Neural cell (in vitro differentiated cells): Measurements from ENCODE around the gene TCP10L. TPM values are rescaled to one million over a fixed set of nuclear protein-coding genes. Genes with fewer than 3 reads are reported as not detected.

Source experiments
- H2AFZ ChIP-seq: fragments of 200-600, 300-800 bp; sonication (generic), shearing (Covaris generic); 2 replicates; pipeline ENCODE4 v1.6.0; 2014; ENCODE audit warnings: low read depth, mild to moderate bottlenecking, antibody characterized with exemption, low read length, moderate library complexity
- H3F3A ChIP-seq: fragments of 200-600 bp; shearing (Covaris generic); 2 replicates; pipeline ENCODE4 v1.6.1; 2016; ENCODE audit warnings: mild to moderate bottlenecking, moderate library complexity, mixed read lengths, antibody characterized with exemption, low read length; ENCODE audit not compliant: insufficient read depth, poor library complexity, severe bottlenecking
- H3K27ac ChIP-seq: fragments of 200-600, 300-800 bp; sonication (generic), shearing (Covaris generic); 2 replicates; pipeline ENCODE4 v1.5.1; 2014; ENCODE audit warnings: mild to moderate bottlenecking, low read length, moderate library complexity
- H3K27me3 ChIP-seq: fragments of 300-800, 200-600 bp; sonication (generic), shearing (Covaris generic); 2 replicates; pipeline ENCODE4 v1.6.0; 2014; ENCODE audit warnings: mild to moderate bottlenecking, low read depth, low read length, moderate library complexity; ENCODE audit not compliant: insufficient read depth
- H3K36me3 ChIP-seq: fragments of 300-800, 200-600 bp; sonication (generic), shearing (Covaris generic); 2 replicates; pipeline ENCODE4 v1.5.1; 2014; ENCODE audit warnings: mild to moderate bottlenecking, antibody characterized with exemption, low read length, moderate library complexity; ENCODE audit not compliant: insufficient read depth
- H3K4me2 ChIP-seq: fragments of 300-800, 200-600 bp; sonication (generic), shearing (Covaris generic); 2 replicates; pipeline ENCODE4 v1.6.0; 2014; ENCODE audit warnings: mild to moderate bottlenecking, low read length
- H3K4me3 ChIP-seq: fragments of 300-800, 200-600 bp; sonication (generic), shearing (Covaris generic); 2 replicates; pipeline ENCODE4 v1.5.1; 2014; ENCODE audit warnings: mild to moderate bottlenecking, low read length, moderate library complexity
- H3K79me2 ChIP-seq: fragments of 200-600 bp; shearing (Covaris generic); replicated peaks from 2 replicates; pipeline ENCODE4 v1.6.0; 2014; ENCODE audit warnings: mild to moderate bottlenecking, low read length, moderate library complexity; ENCODE audit not compliant: insufficient read depth
- H3K9ac ChIP-seq: fragments of 300-800, 200-600 bp; sonication (generic), shearing (Covaris generic); 2 replicates; pipeline ENCODE4 v1.6.1; 2016; ENCODE audit warnings: mild to moderate bottlenecking, low read length, mixed read lengths
- H3K9me2 ChIP-seq: fragments of 200-600 bp; shearing (Covaris generic); 2 replicates; pipeline ENCODE4 v1.6.1; 2016; ENCODE audit warnings: mild to moderate bottlenecking, low read length, mixed read lengths; ENCODE audit not compliant: insufficient read depth
- H3K9me3 ChIP-seq: fragments of 200-600, 300-800 bp; sonication (generic), shearing (Covaris generic); 2 replicates; pipeline ENCODE4 v1.6.1; 2016; ENCODE audit warnings: mild to moderate bottlenecking, mixed run types, low read length, moderate library complexity, mixed read lengths
- H4K20me1 ChIP-seq: fragments of 200-600 bp; shearing (Covaris generic); 2 replicates; pipeline ENCODE4 v1.6.1; 2016; ENCODE audit warnings: mild to moderate bottlenecking, mixed run types; ENCODE audit not compliant: insufficient read depth
- CTCF ChIP-seq: fragments of 450-650 bp; IDR thresholded peaks from 2 replicates; pipeline ENCODE4 v1.5.1; 2014; ENCODE audit warnings: antibody characterized with exemption, mild to moderate bottlenecking, moderate library complexity; ENCODE audit not compliant: poor library complexity, severe bottlenecking
- EP300 ChIP-seq: fragments of 450-650 bp; conservative IDR thresholded peaks from 2 replicates; pipeline ENCODE4 v1.6.1; 2014; ENCODE audit warnings: antibody characterized with exemption, mild to moderate bottlenecking, moderate library complexity; ENCODE audit not compliant: poor library complexity, severe bottlenecking
- EZH2 ChIP-seq: fragments of 200-600, 300-800 bp; shearing (Covaris generic), sonication (generic); IDR thresholded peaks from 2 replicates; pipeline ENCODE4 v1.6.1; 2014; ENCODE audit warnings: antibody characterized with exemption, low read length, borderline replicate concordance, mild to moderate bottlenecking; ENCODE audit not compliant: insufficient read depth, poor library complexity, severe bottlenecking
- MXI1 ChIP-seq: fragments of 450-650 bp; conservative IDR thresholded peaks from 2 replicates; pipeline ENCODE4 v1.6.1; 2014; ENCODE audit warnings: antibody characterized with exemption, mild to moderate bottlenecking; ENCODE audit not compliant: poor library complexity, severe bottlenecking
- POLR2AphosphoS5 ChIP-seq: IDR thresholded peaks from 2 replicates; pipeline ENCODE4 v1.6.1; 2012
- RAD21 ChIP-seq: fragments of 450-650 bp; conservative IDR thresholded peaks from 2 replicates; pipeline ENCODE4 v1.6.1; 2014; ENCODE audit warnings: antibody characterized with exemption, mild to moderate bottlenecking, moderate library complexity
- REST ChIP-seq: IDR thresholded peaks from 2 replicates; pipeline ENCODE4 v1.6.1; 2012; ENCODE audit warnings: borderline replicate concordance
- SMC3 ChIP-seq: fragments of 450-650 bp; conservative IDR thresholded peaks from 2 replicates; pipeline ENCODE4 v1.6.1; 2014; ENCODE audit warnings: antibody characterized with exemption, mild to moderate bottlenecking, moderate library complexity; ENCODE audit not compliant: poor library complexity
- TAF1 ChIP-seq: IDR thresholded peaks from 2 replicates; pipeline ENCODE4 v1.6.1; 2012; ENCODE audit warnings: low read depth
- polyA plus RNA-seq: library from polyadenylated mRNA; depleted of rRNA; stranded (reverse); fragments of >200 nt; gene quantifications from 2 replicates; pipeline ENCODE4 v1.2.3, GENCODE V29; 2014

Gene TCP10L
- polyA plus RNA-seq, 1 donor from 2014 or later: 1.7 TPM

- no peak overlapping the region for H2AFZ ChIP-seq
- H3K4me3 ChIP-seq: no peak overlapping the region
- H3F3A ChIP-seq: no peaks in the 10 kb centered on the region
- H3K79me2 ChIP-seq: no peaks in the 10 kb centered on the region
- TF ChIP-seq POLR2AphosphoS5 (no peak), TAF1 (no peak), SMC3 (no peak), MXI1 (no peak), RAD21 (no peak), EP300 (no peak), EZH2 (no peak)
- H4K20me1 ChIP-seq: no peaks in the 10 kb centered on the region
- no peak overlapping the region for H3K9ac ChIP-seq
- no peaks in the 10 kb centered on the region for H3K9me2 ChIP-seq
- H3K9me3 ChIP-seq: no peaks in the 10 kb centered on the region
- no peaks in the 10 kb centered on the region for H3K36me3 ChIP-seq
- no peak overlapping the region for H3K4me2 ChIP-seq
- no peak overlapping the region for H3K27ac ChIP-seq
- no peaks in the 10 kb centered on the region for H3K27me3 ChIP-seq
Observed at GRCh38 chr21:32529679-32530078, 55.6 kb downstream of the TCP10L start.

DNA sequence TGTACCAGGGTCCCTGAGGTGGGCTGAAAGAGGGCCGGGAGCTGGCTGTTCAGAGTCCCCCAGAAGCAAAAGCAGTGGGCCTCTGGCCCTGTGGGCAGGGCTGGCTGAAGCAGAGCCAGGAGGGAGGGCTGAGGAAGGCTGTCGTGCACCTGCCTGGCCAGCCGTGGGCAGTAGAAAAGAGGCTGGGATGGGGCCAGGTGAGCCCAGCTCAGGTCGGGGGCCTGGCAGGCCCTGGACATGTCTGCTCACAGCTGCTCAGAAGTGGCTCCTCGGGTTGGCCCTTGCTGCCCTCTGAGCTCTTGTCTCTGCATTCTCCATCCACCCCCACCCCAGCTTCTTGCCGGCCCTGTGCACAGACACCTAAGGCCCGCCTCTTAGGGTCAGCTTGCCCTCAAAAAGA lies 60.0 kb downstream of the TCP10L start:
- no peaks in the 10 kb centered on the region for H4K20me1 ChIP-seq
- no peak overlapping the region for H3K27ac ChIP-seq
- no peaks in the 10 kb centered on the region for H3K36me3 ChIP-seq
- no peak overlapping the region for H3K9ac ChIP-seq
- no peaks in the 10 kb centered on the region for H3K27me3 ChIP-seq
- no peaks in the 10 kb centered on the region for H3F3A ChIP-seq
- no peaks in the 10 kb centered on the region for H3K9me3 ChIP-seq
- H3K79me2 ChIP-seq: no peaks in the 10 kb centered on the region
- H3K4me3 ChIP-seq: no peak overlapping the region
- no peak overlapping the region for H3K4me2 ChIP-seq
- H3K9me2 ChIP-seq: no peaks in the 10 kb centered on the region
- H2AFZ ChIP-seq: no peak overlapping the region
- TF ChIP-seq CTCF: no peak
- no peak for TF ChIP-seq REST
- TF ChIP-seq EP300: no peak
- TF ChIP-seq TAF1: no peak
- TF ChIP-seq EZH2: no peak
- TF ChIP-seq RAD21: no peak
